Keratinocyte (primary cell): Measurements from ENCODE around the gene PRKCE.

Experiments
- CTCF ChIP-seq, 3 experiments: IDR thresholded peaks in 1 of 3; conservative IDR thresholded peaks in 1 of 3; optimal IDR thresholded peaks in 1 of 3; 2 replicates in 2 of 3; 3 replicates in 1 of 3; pipeline versions ENCODE3 to v1.5.1; 2011; ENCODE audit warnings: low read length in 3 of 3, mild to moderate bottlenecking in 3 of 3, moderate library complexity in 2 of 3, control low read depth in 1 of 3, inconsistent platforms in 1 of 3; ENCODE audit not compliant: insufficient read depth in 2 of 3; ENCODE audit errors: extremely low read depth in 1 of 3
- EZH2 ChIP-seq: IDR thresholded peaks from one replicate; pipeline ENCODE4 v1.6.1; 2012; ENCODE audit warnings: inconsistent platforms, mild to moderate bottlenecking, low read length, moderate library complexity

- no peak for TF ChIP-seq EZH2
- no peak for TF ChIP-seq CTCF (optimal IDR thresholded peaks at IDR 0.05 in 1 of 3, IDR thresholded peaks at IDR 0.05 in 1 of 3, conservative IDR thresholded peaks at IDR 0.05 in 1 of 3; ENCODE audit: extremely low read depth in 1 of 3, insufficient read depth in 2 of 3, low read length in 3 of 3)
Observed at GRCh38 chr2:45716915-45717314, 65.4 kb downstream of the PRKCE start.
